CD4-positive, CD25-positive, alpha-beta regulatory T cell (primary cell): Measurements from ENCODE around the gene DLGAP5. TPM values are rescaled to one million over a fixed set of nuclear protein-coding genes. Genes with fewer than 3 reads are reported as not detected.
A peak's percentile ranks its signal among the peaks of the same experiment; 100 is the strongest.

Experiments
- ATAC-seq, 2 donors: fragments of 150-1000 bp; cut with Tn5 transposase; one replicate each; pipeline ENCODE4 v1.10.0; 2021; ENCODE audit warnings: low read depth in 2 of 2, moderate number of reproducible peaks in 2 of 2, moderate library complexity in 1 of 2
- DNase-seq, 3 donors: peaks; one replicate each; pipeline versions ENCODE4 v3.0.0 to v3.0.0-alpha.2; 2012 to 2022; ENCODE audit warnings: mixed read lengths in 1 of 3
- H3K27ac ChIP-seq: one replicate; pipeline ENCODE4 v1.7.0; 2013; ENCODE audit warnings: mild to moderate bottlenecking, low read length; ENCODE audit not compliant: insufficient read depth, poor library complexity, severe bottlenecking
- H3K27me3 ChIP-seq: one replicate; pipeline ENCODE4 v1.7.0; 2013; ENCODE audit warnings: low read length; ENCODE audit not compliant: control insufficient read depth, insufficient read depth
- H3K36me3 ChIP-seq: one replicate; pipeline ENCODE4 v1.7.0; 2013; ENCODE audit warnings: mild to moderate bottlenecking, low read length, moderate library complexity; ENCODE audit not compliant: control insufficient read depth, insufficient read depth
- H3K4me1 ChIP-seq: 2 replicates; pipeline ENCODE4 v1.7.0; 2013; ENCODE audit warnings: mild to moderate bottlenecking, low read length; ENCODE audit not compliant: insufficient read depth, control insufficient read depth, poor library complexity, severe bottlenecking
- H3K4me3 ChIP-seq: one replicate; pipeline ENCODE4 v1.7.0; 2013; ENCODE audit warnings: low read depth, mild to moderate bottlenecking, low read length, moderate library complexity
- H3K9me3 ChIP-seq, 2 experiments: 1 replicate in 1 of 2; 2 replicates in 1 of 2; pipeline ENCODE4 v1.7.0; 2013; ENCODE audit warnings: low read length in 2 of 2, mild to moderate bottlenecking in 1 of 2, moderate library complexity in 1 of 2; ENCODE audit not compliant: control insufficient read depth in 2 of 2
- H3K27ac Mint-ChIP-seq, 3 donors: one replicate each; pipeline ENCODE4 v1.8.0; 2020 to 2022; ENCODE audit warnings: mild to moderate bottlenecking in 3 of 3, mixed read lengths in 3 of 3, moderate library complexity in 2 of 3
- H3K27me3 Mint-ChIP-seq: one replicate; pipeline ENCODE4 v1.8.0; 2022; ENCODE audit warnings: mild to moderate bottlenecking, mixed read lengths
- H3K36me3 Mint-ChIP-seq: one replicate; pipeline ENCODE4 v1.8.0; 2020; ENCODE audit warnings: mixed read lengths
- H3K4me1 Mint-ChIP-seq, 4 donors: one replicate each; pipeline ENCODE4 v1.8.0; 2020 to 2022; ENCODE audit warnings: mixed read lengths in 4 of 4, mild to moderate bottlenecking in 1 of 4
- H3K4me3 Mint-ChIP-seq, 4 donors: one replicate each; pipeline ENCODE4 v1.8.0; 2020 to 2022; ENCODE audit warnings: mild to moderate bottlenecking in 4 of 4, mixed read lengths in 4 of 4, moderate library complexity in 3 of 4
- H3K9me3 Mint-ChIP-seq, 7 donors: one replicate each; pipeline ENCODE4 v1.8.0; 2020 to 2022; ENCODE audit warnings: mixed read lengths in 7 of 7, mild to moderate bottlenecking in 3 of 7, moderate library complexity in 2 of 7
- polyA plus RNA-seq, 4 donors: library from polyadenylated mRNA; unstranded; fragments of 300-500 nt; fragmentation: Illumina TruSeq; gene quantifications; one replicate each; pipeline ENCODE4 v1.2.3, GENCODE V29; 2021
- total RNA-seq: library from RNA; stranded (reverse); gene quantifications from one replicate; pipeline ENCODE4 v1.2.3, GENCODE V29; 2022

The DLGAP5 gene
- total and polyA plus RNA-seq, 5 donors from 2014 or later = 0.67 to 4.1 (median 2.0) TPM

- H3K36me3 ChIP-seq = no peaks in the 10 kb centered on the region
- DNase-seq = no peak
- no peaks in the 10 kb centered on the region for H3K36me3 Mint-ChIP-seq
- H3K27ac ChIP-seq = peak overlapping the region; percentile 70
- H3K27me3 Mint-ChIP-seq = no peaks in the 10 kb centered on the region
- H3K4me3 Mint-ChIP-seq = peak overlapping the region; percentile 84 to 94 (median 88)
- H3K27ac Mint-ChIP-seq = peak overlapping the region in 2 of 3 donors; percentile 78 to 82
- H3K4me3 ChIP-seq = peak overlapping the region; percentile 64
- no peaks in the 10 kb centered on the region for H3K9me3 ChIP-seq
- ATAC-seq = no peak
- H3K27me3 ChIP-seq = no peaks in the 10 kb centered on the region
- H3K4me1 Mint-ChIP-seq = peaks cover 11 to 66% (median 39%) of the 10 kb centered on the region in 4 donors
- H3K9me3 Mint-ChIP-seq = no peaks in the 10 kb centered on the region
- peaks cover 49% of the 10 kb centered on the region for H3K4me1 ChIP-seq
Measured at GRCh38 chr14:55128386-55129085, 62.8 kb downstream of the DLGAP5 start.

GRCh38 chr14:55127460-55127951 lies 63.9 kb downstream of the DLGAP5 start:
- DNase-seq (no peak), ATAC-seq (no peak)
- Mint-ChIP-seq H3K27me3 (no peaks in the 10 kb centered on the region), H3K9me3 (no peaks in the 10 kb centered on the region), H3K4me3 (peak overlapping the region in 3 of 4 donors; percentile 84 to 94 (median 88)), H3K4me1 (peaks cover 11 to 56% (median 34%) of the 10 kb centered on the region in 4 donors), H3K36me3 (no peaks in the 10 kb centered on the region), H3K27ac (no peak overlapping the region)
- Histone ChIP-seq H3K4me1 (peaks cover 49% of the 10 kb centered on the region), H3K27ac (no peak overlapping the region), H3K9me3 (no peaks in the 10 kb centered on the region), H3K36me3 (no peaks in the 10 kb centered on the region), H3K27me3 (no peaks in the 10 kb centered on the region), H3K4me3 (no peak overlapping the region)

DNA sequence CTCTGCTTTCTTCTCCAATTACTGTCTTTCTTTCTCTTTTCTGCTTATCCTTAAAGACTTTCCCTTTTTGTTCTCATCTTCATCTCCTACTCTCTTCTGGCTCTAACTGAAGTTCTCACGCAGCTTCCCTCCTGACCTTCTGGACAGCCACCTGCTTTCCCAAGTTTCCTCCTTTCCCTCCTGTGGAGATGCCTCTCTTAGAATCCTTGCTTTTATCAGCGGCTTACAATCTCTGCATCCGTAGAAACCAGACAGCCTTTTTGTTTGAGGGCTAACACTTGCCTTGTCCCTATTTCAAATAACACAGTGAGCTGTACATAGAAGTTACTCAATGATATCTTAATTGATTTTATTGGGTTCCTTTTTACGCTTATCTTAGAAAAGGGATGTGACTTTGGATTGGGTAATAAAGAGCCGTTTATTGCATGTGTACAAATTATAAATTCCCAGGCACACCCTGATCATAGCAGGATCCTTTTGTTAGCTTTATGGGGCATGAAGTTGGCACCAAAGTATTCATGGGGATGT lies 64.4 kb downstream of the DLGAP5 start:
- Histone ChIP-seq H3K27ac (no peak overlapping the region), H3K4me1 (peaks cover 44% of the 10 kb centered on the region), H3K36me3 (no peaks in the 10 kb centered on the region), H3K9me3 (no peaks in the 10 kb centered on the region), H3K27me3 (no peaks in the 10 kb centered on the region), H3K4me3 (no peak overlapping the region)
- H3K27me3 Mint-ChIP-seq = no peaks in the 10 kb centered on the region
- H3K4me1 Mint-ChIP-seq = peaks cover 11 to 51% (median 31%) of the 10 kb centered on the region in 4 donors
- DNase-seq = no peak
- H3K36me3 Mint-ChIP-seq = no peaks in the 10 kb centered on the region
- H3K27ac Mint-ChIP-seq = peak overlapping the region in 1 of 3 donors; percentile 67
- ATAC-seq = no peak
- no peaks in the 10 kb centered on the region for H3K9me3 Mint-ChIP-seq
- H3K4me3 Mint-ChIP-seq = peak overlapping the region in 2 of 4 donors; percentile 29 to 88

GRCh38 chr14:55126034-55126433 lies 65.4 kb downstream of the DLGAP5 start:
- Histone ChIP-seq H3K9me3 (no peaks in the 10 kb centered on the region), H3K27me3 (no peaks in the 10 kb centered on the region), H3K4me3 (no peak overlapping the region), H3K36me3 (no peaks in the 10 kb centered on the region), H3K27ac (no peak overlapping the region), H3K4me1 (peaks cover 34% of the 10 kb centered on the region)
- Mint-ChIP-seq H3K27ac (no peak overlapping the region), H3K36me3 (no peaks in the 10 kb centered on the region), H3K4me3 (peak overlapping the region in 2 of 4 donors; percentile 8 to 65), H3K9me3 (no peaks in the 10 kb centered on the region), H3K27me3 (no peaks in the 10 kb centered on the region), H3K4me1 (peaks cover 4 to 41% (median 22%) of the 10 kb centered on the region in 4 donors)
- DNase-seq (no peak), ATAC-seq (no peak)

GRCh38 chr14:55125403-55125802 lies 66.0 kb downstream of the DLGAP5 start:
- no peaks in the 10 kb centered on the region for H3K9me3 Mint-ChIP-seq
- H3K27me3 Mint-ChIP-seq = no peaks in the 10 kb centered on the region
- no peaks in the 10 kb centered on the region for H3K36me3 Mint-ChIP-seq
- DNase-seq (peak in 1 of 3 donors; percentile 81), ATAC-seq (no peak)
- Histone ChIP-seq H3K4me3 (no peak overlapping the region), H3K4me1 (peaks cover 29% of the 10 kb centered on the region), H3K27me3 (no peaks in the 10 kb centered on the region), H3K27ac (no peak overlapping the region), H3K36me3 (no peaks in the 10 kb centered on the region), H3K9me3 (no peaks in the 10 kb centered on the region)
- H3K4me1 Mint-ChIP-seq = peaks cover 4 to 35% (median 19%) of the 10 kb centered on the region in 4 donors
- H3K27ac Mint-ChIP-seq = peak overlapping the region in 1 of 3 donors; percentile 2
- peak overlapping the region in 1 of 4 donors; percentile 65 for H3K4me3 Mint-ChIP-seq

GRCh38 chr14:55124774-55125386 lies 66.5 kb downstream of the DLGAP5 start:
- peaks cover 0 to 2% (median 0%) of the 10 kb centered on the region in 7 donors for H3K9me3 Mint-ChIP-seq
- no peaks in the 10 kb centered on the region for H3K27me3 Mint-ChIP-seq
- no peaks in the 10 kb centered on the region for H3K36me3 Mint-ChIP-seq
- no peak for ATAC-seq
- Histone ChIP-seq H3K4me1 (peaks cover 24% of the 10 kb centered on the region), H3K9me3 (no peaks in the 10 kb centered on the region), H3K36me3 (no peaks in the 10 kb centered on the region), H3K4me3 (no peak overlapping the region), H3K27ac (no peak overlapping the region), H3K27me3 (no peaks in the 10 kb centered on the region)
- DNase-seq = no peak
- H3K4me1 Mint-ChIP-seq = peaks cover 4 to 30% (median 17%) of the 10 kb centered on the region in 4 donors
- H3K4me3 Mint-ChIP-seq = peak overlapping the region in 2 of 4 donors; percentile 59 to 65
- H3K27ac Mint-ChIP-seq = peak overlapping the region in 1 of 3 donors; percentile 26

GRCh38 chr14:55123852-55124639 lies 67.3 kb downstream of the DLGAP5 start:
- Histone ChIP-seq H3K27me3 (no peaks in the 10 kb centered on the region), H3K4me1 (peaks cover 16% of the 10 kb centered on the region), H3K36me3 (no peaks in the 10 kb centered on the region), H3K9me3 (no peaks in the 10 kb centered on the region), H3K4me3 (no peak overlapping the region), H3K27ac (no peak overlapping the region)
- peaks cover 0 to 2% (median 0%) of the 10 kb centered on the region in 7 donors for H3K9me3 Mint-ChIP-seq
- peaks cover 4 to 28% (median 17%) of the 10 kb centered on the region in 4 donors for H3K4me1 Mint-ChIP-seq
- ATAC-seq (no peak), DNase-seq (no peak)
- H3K27me3 Mint-ChIP-seq = no peaks in the 10 kb centered on the region
- H3K27ac Mint-ChIP-seq = peak overlapping the region in 2 of 3 donors; percentile 11 to 42
- no peaks in the 10 kb centered on the region for H3K36me3 Mint-ChIP-seq
- no peak overlapping the region for H3K4me3 Mint-ChIP-seq
